SH-SY5Y (cell line): Measurements from ENCODE around the gene BTBD9.

Experiments
- GATA2 ChIP-seq: IDR thresholded peaks from 2 replicates; pipeline ENCODE4 v1.6.1; 2011; ENCODE audit warnings: mild to moderate bottlenecking, low read depth, low read length
- GATA3 ChIP-seq: IDR thresholded peaks from 2 replicates; pipeline ENCODE4 v1.6.1; 2011; ENCODE audit warnings: low read depth, mild to moderate bottlenecking, low read length, moderate library complexity

The BTBD9 gene

DNA sequence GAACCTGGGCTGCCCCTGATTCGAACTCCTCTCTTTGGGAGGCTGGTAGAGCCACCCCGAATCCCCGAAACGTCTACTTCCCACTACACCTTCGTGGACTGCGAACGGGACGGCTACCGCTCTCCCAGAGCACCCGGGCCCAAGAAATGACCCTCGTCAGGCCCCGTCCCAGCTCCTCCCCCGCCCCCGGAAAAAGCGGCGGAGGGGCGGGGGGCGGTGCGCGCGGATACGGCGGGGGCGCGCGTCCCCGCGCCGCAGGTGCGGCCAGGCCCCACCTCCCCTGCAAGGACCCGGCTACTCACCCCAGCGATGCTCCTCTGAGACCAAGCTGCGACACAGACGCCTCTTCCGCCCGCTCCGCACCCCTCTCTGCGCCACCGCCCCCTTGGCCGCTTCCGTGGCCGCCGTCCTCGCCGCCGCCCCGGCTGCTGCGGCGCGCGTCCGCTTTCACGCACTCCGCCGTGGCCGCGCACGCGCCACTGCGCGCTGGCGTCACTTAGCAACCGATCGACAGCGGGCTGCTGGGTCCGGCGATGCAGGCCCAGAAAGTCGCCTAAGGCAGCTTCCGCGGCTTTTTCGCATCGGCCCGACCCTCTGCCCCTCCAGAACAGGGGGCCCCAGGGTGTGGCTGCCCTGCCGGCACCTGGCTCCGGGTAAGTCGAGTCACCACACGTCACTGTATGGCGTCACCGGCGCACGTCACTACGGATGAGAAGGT lies at the start of gene BTBD9:
TSS of gene BTBD9 (minus strand) at position 432 of the 718 bp plus-strand sequence.
- TF ChIP-seq GATA2 (no peak), GATA3 (no peak)

DNA sequence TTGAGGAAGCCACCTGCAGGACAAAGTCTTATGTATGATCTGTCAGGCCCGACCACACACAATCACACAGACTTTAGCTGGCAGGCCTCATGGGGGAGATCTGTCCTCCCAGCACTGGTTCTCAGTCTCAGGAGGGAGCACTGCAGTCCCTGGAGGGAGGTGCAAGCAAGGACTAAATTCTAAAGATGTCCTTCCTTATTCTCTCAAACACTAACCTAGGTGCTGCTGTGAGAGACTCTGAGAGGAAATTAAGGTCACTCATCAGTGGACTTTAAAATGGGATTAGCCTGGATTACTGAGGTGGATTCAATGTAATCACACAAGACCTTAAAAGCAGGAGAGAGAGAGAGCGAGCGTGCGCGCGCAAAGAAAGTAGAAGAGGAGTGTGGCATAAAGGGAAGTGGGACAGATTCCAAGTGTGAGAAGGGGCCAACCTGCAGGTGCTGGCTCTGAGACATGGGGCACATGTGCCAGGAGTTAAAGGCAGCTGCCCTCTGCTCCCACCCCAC lies 48.9 kb upstream of the BTBD9 start:
- TF ChIP-seq GATA3: no peak
- no peak for TF ChIP-seq GATA2

DNA sequence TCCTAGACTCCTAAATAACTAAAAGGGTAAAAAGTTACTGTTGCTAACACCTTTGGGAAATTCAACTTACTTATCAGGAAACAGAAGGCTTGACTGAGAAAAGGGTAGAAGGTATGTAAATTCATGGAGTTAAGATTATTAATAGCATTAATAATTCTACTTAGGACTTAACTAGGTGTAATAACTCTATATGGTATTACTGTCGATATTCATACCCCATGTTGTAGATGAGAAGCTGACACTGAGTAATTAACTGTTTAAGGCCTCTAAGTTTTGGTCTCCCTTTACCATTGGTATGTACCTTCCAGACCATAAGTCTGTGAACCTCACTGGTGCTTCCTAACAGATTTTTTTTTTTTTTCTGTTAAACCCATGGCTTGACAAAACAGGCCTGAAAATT lies 47.8 kb upstream of the BTBD9 start:
- TF ChIP-seq GATA2 (no peak), GATA3 (no peak)

DNA sequence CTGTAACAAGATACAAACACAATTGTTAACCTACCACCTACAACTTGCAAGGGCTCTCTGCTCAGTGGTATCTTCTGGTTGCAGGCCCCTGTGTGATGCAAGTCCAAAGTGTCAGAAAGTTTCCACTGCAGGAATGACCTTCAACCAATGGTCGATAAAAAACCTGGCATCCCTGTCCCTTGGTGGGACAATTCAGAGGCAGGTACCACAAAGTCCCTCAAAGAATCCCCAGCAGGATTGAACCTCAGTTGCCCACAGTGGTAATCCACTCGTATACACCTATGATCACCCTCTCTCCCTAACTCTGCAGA lies 47.3 kb upstream of the BTBD9 start:
- TF ChIP-seq GATA2: no peak
- no peak for TF ChIP-seq GATA3

DNA sequence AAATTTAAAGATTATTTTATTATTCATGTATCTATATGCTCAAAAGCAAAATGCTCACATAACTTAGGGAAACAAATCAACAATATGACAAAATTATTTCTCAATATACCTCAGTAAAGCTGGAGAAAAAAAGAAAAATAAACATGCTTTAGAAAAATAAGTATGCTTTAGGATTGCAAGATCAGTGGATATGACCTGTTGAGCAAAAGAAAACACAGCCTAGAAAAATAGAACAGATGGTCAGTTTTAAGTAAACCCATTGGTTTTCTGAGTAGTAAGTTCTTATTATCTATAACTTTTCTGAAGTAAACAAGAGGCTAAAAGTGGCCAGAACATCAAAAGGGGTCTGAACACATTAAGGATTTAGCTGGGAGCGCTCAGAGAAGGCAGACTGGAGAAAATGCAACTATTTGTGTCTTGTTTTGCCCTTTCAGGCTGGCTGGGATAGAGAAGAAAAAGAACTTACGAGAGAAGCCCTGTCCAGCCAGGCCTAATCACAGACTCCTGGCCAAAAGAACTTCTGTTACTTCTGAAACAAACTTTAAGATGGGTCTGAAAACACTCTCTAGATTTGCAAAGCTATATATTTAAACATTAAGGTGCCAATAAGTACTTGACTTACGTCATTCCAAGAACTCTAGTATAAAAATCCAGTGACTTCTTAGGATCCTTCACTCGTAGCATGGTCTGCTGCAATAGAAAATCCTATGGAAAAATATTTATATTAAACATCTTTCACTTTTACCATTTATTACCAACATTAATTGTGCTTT lies 46.7 kb upstream of the BTBD9 start:
- TF ChIP-seq GATA3 (no peak), GATA2 (no peak)

DNA sequence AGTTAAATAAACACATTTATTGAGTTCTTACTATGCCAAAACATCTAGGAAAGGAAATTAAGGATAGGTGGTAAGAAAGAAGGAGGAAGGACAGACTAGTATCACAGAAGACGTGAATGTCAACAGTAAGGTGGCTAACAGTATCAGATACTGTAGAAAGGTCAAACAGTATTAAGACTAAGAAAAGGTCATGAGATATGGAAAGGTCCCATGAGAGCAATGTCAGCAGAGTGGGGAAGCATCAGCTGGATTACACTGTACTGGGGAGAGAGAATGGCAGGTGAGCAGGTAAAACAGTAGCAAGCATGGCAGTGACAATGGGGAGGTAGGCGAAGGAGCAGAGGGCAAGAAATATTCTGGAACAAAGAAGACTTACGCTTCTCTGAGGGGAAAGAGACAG lies 45.2 kb upstream of the BTBD9 start:
- TF ChIP-seq GATA2: no peak

DNA sequence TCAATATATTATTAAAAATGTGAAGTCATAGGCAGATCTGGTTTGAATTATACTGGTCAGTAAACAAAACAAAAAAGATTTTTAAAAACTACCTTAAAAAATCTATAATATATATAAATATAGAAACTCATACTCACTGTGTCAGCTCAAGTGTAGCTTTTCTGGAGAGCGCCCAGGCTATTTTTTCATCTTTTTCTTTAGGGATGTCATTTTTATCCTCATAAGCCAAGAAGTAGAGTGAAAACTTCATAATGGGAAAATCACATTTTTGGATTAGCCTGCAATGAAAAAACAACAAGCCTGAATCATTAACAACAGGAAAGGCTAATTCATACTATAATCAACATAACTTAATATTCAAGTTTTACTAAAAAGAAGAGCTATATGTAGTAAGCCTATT lies 44.5 kb upstream of the BTBD9 start:
- TF ChIP-seq GATA2 (no peak), GATA3 (no peak)

DNA sequence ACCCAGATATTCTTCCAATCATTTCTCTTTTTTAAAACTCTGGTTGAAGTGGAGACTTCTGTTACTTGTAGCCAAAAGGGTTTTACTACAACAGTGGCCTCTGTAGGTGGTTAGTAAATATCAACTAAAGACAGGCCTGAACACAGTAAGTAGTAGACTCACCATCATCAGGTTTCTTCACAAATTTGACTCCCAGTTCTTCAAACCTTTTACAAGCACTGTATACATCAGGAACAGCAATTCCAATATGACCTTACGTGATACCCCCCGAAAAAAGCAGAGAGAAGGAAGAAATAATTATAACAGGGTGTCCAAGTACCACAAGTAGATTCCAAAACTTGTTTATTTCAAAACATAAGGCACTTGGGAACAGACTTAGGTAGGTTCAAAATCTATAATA lies 42.1 kb upstream of the BTBD9 start:
- TF ChIP-seq GATA3 (no peak), GATA2 (no peak)

DNA sequence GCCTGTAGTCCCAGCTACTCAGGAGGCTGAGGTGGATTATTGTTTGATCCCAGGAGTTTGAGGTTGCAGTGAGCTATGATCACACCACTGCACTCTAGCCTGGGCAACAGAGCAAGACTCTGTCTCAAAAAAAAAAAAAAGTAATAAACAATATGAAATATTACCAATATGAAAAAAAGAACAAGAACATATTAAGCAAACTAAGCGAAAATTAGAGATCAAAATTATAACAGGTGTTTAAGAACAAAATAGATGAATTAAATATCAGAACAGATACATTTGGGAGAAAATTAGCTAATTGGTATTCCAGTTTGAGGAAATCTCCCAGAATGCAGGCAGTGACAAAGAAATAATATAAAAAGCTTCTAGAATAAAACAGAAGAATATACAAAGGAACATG lies 39.9 kb upstream of the BTBD9 start:
- TF ChIP-seq GATA2 (no peak), GATA3 (no peak)

DNA sequence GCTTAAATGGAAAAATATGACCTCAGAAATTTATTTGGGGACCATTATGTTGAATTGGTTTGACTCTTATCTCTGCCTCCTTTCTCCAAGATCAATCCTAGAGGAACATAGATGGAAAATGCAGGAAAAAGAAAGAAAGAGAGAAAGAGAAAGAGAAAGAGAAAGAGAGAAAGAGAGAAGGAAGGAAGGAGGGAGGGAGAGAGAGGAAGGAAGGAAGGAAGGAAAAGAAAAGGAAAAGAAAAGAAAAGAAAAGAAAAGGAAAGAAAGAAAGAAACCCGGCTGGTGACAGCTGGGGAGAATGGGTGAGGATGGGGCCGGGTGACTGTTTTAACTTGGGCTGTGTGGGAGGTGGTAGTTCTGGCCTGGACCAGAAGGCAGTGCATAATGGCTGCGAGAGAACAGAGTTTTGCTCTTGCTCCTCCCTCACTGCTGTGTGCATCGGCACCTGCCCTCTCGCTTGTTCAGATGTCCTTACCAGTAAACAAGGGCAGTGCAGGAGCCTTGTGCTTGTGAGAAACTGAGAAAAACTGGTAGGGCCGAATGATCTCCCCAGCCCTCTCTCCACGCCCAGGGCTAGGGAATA lies 38.5 kb upstream of the BTBD9 start:
- TF ChIP-seq GATA2 (no peak), GATA3 (no peak)

DNA sequence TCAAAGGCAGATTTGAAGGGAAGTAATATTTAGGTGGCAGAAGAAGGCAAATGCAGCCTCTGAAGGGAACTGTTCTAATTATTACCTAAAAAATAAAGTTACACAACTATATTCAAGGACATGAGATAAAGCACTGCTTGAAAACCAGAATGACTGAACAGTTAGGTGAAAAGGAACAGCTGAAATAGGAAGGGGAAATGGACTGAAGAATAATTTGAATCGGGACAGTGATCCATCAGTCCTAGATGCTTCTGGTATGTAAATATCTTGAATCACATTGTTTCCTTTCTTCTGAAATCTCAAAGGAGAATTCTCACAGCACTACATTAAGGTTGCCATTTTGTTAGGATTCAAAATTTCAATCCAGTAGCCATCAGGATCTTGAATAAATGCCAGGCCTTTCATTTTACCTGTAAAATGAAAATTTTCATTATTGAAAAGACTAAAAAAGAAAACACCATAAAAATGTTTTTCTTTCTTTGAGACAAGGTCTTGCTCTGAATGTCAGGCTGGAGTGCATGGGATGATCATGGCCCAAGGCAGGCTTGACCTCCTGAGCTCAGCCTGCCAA lies 37.3 kb upstream of the BTBD9 start:
- no peak for TF ChIP-seq GATA2
- no peak for TF ChIP-seq GATA3

DNA sequence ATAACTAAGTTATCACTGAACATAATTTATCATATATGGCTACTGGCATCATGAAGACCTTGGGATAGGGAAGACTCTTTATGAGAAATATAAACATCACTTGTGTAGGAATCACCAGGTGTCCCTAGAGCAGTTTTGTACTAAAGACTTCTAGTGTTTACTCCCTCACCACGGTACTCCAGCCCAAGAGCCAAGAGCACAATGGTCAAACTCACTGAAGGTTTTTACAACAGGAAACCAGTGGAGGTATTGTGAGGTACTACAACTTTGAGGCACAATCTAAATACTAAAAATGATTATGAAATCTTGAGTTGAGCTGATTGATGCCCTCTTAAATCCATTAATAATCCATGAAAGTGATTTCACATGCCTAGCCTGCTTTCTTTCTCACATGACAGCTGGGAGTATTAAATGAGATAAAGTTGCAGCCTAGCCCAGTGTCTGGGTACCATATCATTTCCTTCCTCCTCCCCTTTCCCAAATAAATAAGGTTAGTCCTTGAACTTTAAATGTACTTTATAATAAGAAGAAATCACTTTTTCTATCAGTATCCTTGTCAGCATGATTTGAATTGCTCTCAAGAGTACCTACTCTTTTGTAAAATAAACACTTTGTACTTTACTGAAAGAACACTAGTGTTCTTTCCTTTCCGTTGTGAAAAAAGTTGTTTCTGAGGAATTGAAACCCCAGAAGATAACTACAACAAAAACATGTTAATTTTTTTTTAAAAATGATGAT lies 36.7 kb upstream of the BTBD9 start:
- TF ChIP-seq GATA3 (no peak), GATA2 (no peak)

DNA sequence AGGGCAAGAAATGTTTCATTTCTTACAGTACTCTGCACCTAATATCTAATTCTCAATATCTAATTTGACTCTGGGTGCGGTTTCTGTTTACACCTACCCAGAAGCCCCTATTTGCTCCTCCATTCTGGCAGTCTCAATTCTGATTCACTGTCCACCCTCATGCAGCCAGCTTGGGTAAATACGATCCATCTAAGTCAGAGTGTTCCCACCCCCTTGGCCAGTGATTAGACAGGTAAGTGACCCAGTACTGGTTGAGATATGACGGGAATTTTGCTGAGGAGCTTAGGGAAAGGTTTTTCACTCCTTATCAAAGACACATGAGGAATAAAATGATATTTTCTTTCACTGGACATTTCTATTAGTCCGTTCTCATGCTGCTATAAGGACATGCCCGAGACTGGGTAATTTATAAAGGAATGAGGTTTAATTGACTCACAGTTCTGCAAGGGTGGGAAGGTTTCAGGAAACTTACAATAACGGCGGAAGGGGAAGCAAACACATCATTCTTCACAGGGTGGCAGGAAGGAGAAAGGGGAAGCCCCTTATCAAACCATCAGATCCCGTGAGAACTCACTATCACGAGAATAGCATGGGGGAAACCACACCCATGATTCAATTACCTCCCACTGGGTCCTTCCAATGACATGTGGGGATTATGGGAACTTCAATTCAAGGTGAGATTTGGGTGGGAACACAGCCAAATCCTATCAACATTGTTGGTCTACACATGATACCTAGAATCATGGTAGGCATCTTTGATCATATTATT lies 33.9 kb upstream of the BTBD9 start:
- TF ChIP-seq GATA2: no peak
- TF ChIP-seq GATA3: no peak
